GM12875 (cell line): ENCODE data around the gene SCAF1.

ENCODE experiments used
- H3K4me3 ChIP-seq: one replicate; pipeline ENCODE4 v1.5.1; 2011; ENCODE audit warnings: low read depth, low read length, control low read depth
- CTCF ChIP-seq: IDR thresholded peaks from 2 replicates; pipeline ENCODE4 v1.5.1; 2011; ENCODE audit warnings: low read depth, mild to moderate bottlenecking, control low read depth, inconsistent platforms, low read length, moderate library complexity, borderline replicate concordance; ENCODE audit not compliant: insufficient read depth

The SCAF1 gene

DNA sequence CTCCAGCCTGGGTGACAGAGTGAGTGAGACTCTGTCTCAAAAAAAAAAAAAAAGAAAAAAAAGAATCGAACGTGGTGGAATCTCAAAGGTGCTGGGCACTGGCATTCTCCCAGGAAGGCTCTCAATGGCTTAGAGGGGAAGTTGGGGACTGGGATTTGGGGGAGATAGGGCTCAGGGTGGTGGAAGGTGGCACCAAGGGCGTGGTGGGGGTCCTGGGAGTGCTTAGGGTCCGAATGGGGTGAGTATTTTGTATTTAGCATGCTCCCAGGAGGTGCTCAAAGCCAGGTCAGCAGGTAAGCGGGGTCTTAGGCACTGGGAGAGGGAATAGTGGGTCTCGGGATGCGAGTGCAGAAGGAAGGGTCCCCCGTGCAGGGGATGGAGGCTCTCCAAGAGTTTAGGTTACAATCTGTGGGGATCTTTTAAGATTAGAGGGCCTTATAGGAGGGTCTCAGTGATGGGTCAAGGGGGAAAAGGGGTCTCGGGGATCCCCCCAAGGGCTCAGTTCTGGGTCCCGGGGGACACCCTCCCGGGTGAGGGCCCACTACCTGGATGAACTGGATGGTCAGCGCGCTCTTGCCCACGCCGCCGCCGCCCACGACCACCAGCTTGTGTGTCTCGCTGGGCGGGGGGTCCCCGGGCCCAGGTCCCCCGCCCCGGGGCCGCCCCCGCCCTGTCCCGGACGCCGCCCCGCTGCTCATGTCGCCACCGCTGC lies 2.5 kb upstream of the SCAF1 start:
- peak overlapping the region; percentile 34 for H3K4me3 ChIP-seq
- no peak for TF ChIP-seq CTCF

DNA sequence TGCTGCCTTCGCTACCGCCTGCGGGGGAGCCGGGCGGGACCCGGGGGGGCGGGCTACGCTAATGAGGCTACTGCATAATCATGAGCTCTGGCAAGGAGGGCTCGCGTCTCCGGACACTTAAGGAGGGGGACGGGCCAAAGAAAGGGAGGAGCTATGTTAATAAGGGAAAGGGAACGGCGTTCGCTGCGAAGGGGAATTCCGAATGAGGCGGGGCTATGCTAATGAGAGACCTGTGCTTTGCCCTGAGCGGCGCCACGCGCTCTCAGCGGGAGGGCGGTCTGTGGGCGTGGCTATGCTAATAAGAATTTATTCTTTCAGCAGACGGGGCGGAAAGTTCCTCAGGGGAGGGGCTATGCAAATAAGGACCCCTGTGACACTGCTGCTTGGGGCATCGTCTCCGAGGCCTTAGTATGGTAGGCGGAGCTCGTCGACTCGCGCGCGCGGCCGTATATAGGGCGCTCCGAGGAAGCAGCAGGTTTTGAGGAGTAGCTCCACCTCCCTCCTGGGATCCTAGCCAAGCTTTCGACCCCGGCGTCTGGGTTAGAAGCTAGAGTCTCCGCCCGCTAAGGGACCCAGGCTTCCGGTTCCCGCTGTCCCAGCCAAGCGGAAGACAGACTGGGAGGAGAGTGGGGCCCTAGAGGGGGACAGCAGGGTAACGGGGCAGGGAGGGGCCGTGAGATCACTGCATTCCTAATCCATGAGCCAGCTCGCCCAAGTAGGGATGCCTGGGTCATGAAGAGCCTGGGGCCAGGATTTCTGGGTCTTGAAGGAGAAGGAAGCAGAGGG lies 1.7 kb upstream of the SCAF1 start, which contains the start of gene RRAS:
RRAS (minus strand) TSS at position 31 of the 786 bp plus-strand sequence. CDS start 45 bp downstream, outside the sequence.
- no peak for TF ChIP-seq CTCF
- peak within 1 kb of the TSS; percentile 62 for H3K4me3 ChIP-seq

DNA sequence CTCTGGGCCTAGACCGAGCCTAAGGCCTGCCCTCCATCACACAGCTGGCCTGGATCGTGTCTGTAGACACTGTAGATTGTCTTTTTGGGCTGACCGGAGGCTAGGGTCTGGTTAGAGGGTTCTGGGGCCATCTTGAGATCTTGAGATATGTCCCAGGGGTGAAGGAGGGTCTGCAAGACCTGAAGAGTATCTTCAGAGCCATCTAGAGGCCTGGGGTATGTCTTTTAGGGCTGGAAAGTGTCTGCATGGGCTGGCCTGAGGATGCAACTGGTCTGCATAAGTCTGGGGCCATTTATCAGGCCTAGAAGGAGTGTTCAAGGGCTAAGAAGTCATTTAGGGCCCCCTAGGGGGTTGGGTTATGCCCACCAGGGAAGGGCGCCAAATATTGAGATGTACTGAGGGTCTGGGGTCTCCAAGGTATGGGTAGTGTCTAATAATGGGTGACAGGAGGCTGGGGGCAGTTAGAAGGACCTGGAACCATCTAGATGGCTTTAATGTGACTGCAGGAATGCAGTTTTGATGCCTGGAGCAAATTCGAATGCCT lies 555 bp downstream of the SCAF1 start:
- no peak for TF ChIP-seq CTCF
- peak overlapping the region; percentile 90 for H3K4me3 ChIP-seq

DNA sequence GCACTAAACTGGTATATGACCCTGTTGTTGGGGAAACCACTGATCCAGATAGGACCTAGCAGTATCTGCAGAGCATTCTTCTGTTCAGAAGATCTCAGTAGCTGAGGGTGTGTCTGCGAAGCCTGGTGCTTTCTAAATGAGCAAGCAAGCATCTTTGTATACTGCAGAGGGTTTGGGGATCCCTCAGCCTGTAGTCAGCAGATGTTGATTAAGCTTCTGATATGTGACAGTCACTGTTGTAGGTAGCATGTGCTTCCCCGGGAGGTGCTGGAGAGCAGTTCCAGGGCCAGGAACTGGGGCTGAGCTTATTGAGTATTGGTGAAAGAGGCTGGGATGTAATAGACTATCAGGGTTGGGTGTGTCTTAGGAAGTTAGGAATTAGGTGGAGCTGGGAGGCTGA lies 1.5 kb downstream of the SCAF1 start:
- H3K4me3 ChIP-seq: no peak overlapping the region
- TF ChIP-seq CTCF: no peak

GRCh38 chr19:49645592-49645991 lies 3.6 kb downstream of the SCAF1 start:
- TF ChIP-seq CTCF: no peak
- H3K4me3 ChIP-seq: no peak overlapping the region

DNA sequence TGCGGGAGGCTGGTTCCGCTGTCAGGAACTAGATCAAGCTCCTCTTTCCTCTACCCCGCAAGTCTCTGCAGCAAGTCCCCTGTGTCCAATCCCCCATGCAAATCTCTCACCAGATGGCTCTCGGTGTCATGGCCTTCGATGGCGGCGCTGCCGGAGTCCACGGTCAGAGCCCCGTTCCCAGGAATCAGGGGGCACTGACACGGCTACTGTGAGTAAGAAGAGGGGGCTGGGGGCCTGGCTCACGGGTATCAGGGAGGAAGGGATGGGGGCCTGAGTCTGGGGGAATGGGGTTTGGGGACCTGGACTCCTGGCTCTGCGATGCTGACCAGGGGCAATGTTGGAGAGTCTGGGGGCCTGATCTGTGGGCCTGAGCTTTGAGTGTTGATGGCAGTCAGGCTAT lies 4.0 kb downstream of the SCAF1 start:
- TF ChIP-seq CTCF: no peak
- H3K4me3 ChIP-seq: no peak overlapping the region
